Stomach (tissue), 9 donors: Measurements from ENCODE around the gene IFIH1. TPM values are rescaled to one million over a fixed set of nuclear protein-coding genes. Genes with fewer than 3 reads are reported as not detected.

Experiments
- DNase-seq, 2 donors: peaks; one replicate each; pipeline versions ENCODE4 v3.0.0 to v3.0.0-alpha.2; 2013 to 2019
- H3K27ac ChIP-seq, 5 donors: fragments of 200-600 bp in 4 of 5; sonication (generic) in 4 of 5; one replicate each; pipeline ENCODE4 v1.5.1; 2013 to 2019; ENCODE audit warnings: mild to moderate bottlenecking in 1 of 5, moderate library complexity in 1 of 5
- H3K27me3 ChIP-seq, 3 donors: fragments of 200-600 bp; sonication (generic); one replicate each; pipeline ENCODE4 v1.5.1; 2017 to 2019; ENCODE audit warnings: mixed run types in 1 of 3
- H3K36me3 ChIP-seq, 4 donors: fragments of 200-600 bp; sonication (generic); 1 replicate in 3 of 4; 2 replicates in 1 of 4; pipeline ENCODE4 v1.5.1; 2016 to 2019
- H3K4me1 ChIP-seq, 4 donors: fragments of 200-600 bp; sonication (generic); one replicate each; pipeline ENCODE4 v1.5.1; 2016 to 2019
- H3K4me3 ChIP-seq, 4 donors: fragments of 200-600 bp; sonication (generic) in 3 of 4; one replicate each; pipeline ENCODE4 v1.5.1; 2016 to 2019; ENCODE audit warnings: mild to moderate bottlenecking in 1 of 4
- H3K9me3 ChIP-seq, 4 donors: fragments of 200-600 bp; sonication (generic); one replicate each; pipeline ENCODE4 v1.5.1; 2016 to 2019
- CTCF ChIP-seq, 7 experiments: fragments of 450-650 bp in 4 of 7; fragments of 200-600 bp in 3 of 7; sonication (generic) in 3 of 7; IDR thresholded peaks; one replicate each; pipeline ENCODE4 v1.5.1; 2016 to 2019; ENCODE audit warnings: antibody characterized with exemption in 7 of 7, control low read depth in 2 of 7, mild to moderate bottlenecking in 1 of 7
- EP300 ChIP-seq: sonication (generic); formaldehyde crosslinking; IDR thresholded peaks from one replicate; pipeline ENCODE4 v1.6.1; 2017; ENCODE audit warnings: antibody characterized with exemption
- POLR2A ChIP-seq, 4 donors: fragments of 450-650 bp; IDR thresholded peaks; one replicate each; pipeline ENCODE4 v1.6.1; 2016; ENCODE audit warnings: antibody characterized with exemption in 4 of 4, control low read depth in 2 of 4, mild to moderate bottlenecking in 1 of 4, moderate library complexity in 1 of 4
- POLR2AphosphoS5 ChIP-seq, 3 donors: sonication (generic); formaldehyde crosslinking; IDR thresholded peaks; one replicate each; pipeline ENCODE4 v1.6.1; 2016; ENCODE audit warnings: antibody characterized with exemption in 3 of 3
- WGBS, 5 donors: extraction: QIAGEN DNeasy Blood & Tissue Kit in 3 of 5; methylation state at CpG; one replicate each; pipeline versions ENCODE4 v1.1.5 to v1.1.7; 2013 to 2018; 5-methylcytosine and 5-hydroxymethylcytosine counted together
- intact Hi-C: fragments of 100-400 bp; cut with DNase I; formaldehyde crosslinking; loops from one replicate; pipeline ENCODE4 v1.15.1; 2023; ENCODE audit warnings: low total_unique reads
- polyA plus RNA-seq, 3 donors: library from polyadenylated mRNA; stranded (reverse); fragments of 200-250 nt; gene quantifications; one replicate each; pipeline ENCODE4 v1.2.3, GENCODE V29; 2013
- total RNA-seq, 5 donors: library from RNA; depleted of rRNA; stranded (reverse); fragments of >200 nt; gene quantifications; one replicate each; pipeline versions ENCODE4 v1.1.0 to v1.2.3, GENCODE V29; 2014 to 2016
- donor health status: healthy with polysubstance abuse.
- donor health status: Bipolar disorder and iron deficiency.
- donor health status: healthy.

Gene IFIH1
- total and polyA plus RNA-seq, 8 donors: 2.6 to 37.5 (median 10.1) TPM

GRCh38 chr2:162226836-162227235 lies 91.6 kb downstream of the IFIH1 start:
- Histone ChIP-seq H3K27ac (no peak overlapping the region), H3K4me3 (no peak overlapping the region), H3K27me3 (no peaks in the 10 kb centered on the region), H3K9me3 (no peaks in the 10 kb centered on the region), H3K36me3 (no peaks in the 10 kb centered on the region), H3K4me1 (no peaks in the 10 kb centered on the region)
- DNase-seq: no peak
- intact Hi-C loops: no loop called here
- TF ChIP-seq CTCF (IDR thresholded peaks at IDR 0.05) (no peak), POLR2AphosphoS5 (IDR thresholded peaks at IDR 0.05) (no peak), POLR2A (IDR thresholded peaks at IDR 0.05) (no peak), EP300 (no peak)

- H3K4me3 ChIP-seq: no peak overlapping the region
- peak; percentile 71 to 79 for DNase-seq
- H3K9me3 ChIP-seq: no peaks in the 10 kb centered on the region
- H3K27me3 ChIP-seq: no peaks in the 10 kb centered on the region
- TF ChIP-seq CTCF (IDR thresholded peaks at IDR 0.05): peak in 5 of 7 experiments; percentile 83 to 91 (median 88)
- TF ChIP-seq POLR2AphosphoS5 (IDR thresholded peaks at IDR 0.05): peak in 1 of 3 donors; percentile 3
- no peak for TF ChIP-seq POLR2A (IDR thresholded peaks at IDR 0.05)
- WGBS, 5 donors: 31 to 52% (median 42%) methylated on average over 11 of the region's 11 CpGs
- intact Hi-C loops: loop anchor here (5.0 kb wide), 1 partner anchor 76 kb away; no protein-coding TSS in a partner anchor
- H3K4me1 ChIP-seq: peaks cover 0 to 5% (median 0%) of the 10 kb centered on the region in 4 donors
- no peaks in the 10 kb centered on the region for H3K36me3 ChIP-seq
- H3K27ac ChIP-seq: no peak overlapping the region
These were observed 97.4 kb downstream of the IFIH1 start for GRCh38 chr2:162221064-162221463.

- Histone ChIP-seq H3K27me3 (no peaks in the 10 kb centered on the region), H3K36me3 (no peaks in the 10 kb centered on the region), H3K9me3 (no peaks in the 10 kb centered on the region), H3K4me3 (no peak overlapping the region), H3K27ac (no peak overlapping the region), H3K4me1 (peaks cover 0 to 5% (median 0%) of the 10 kb centered on the region in 4 donors)
- intact Hi-C loops: loop anchor here (5.0 kb wide), 1 partner anchor 77 kb away; no protein-coding TSS in a partner anchor
- TF ChIP-seq POLR2A (IDR thresholded peaks at IDR 0.05) (no peak), POLR2AphosphoS5 (IDR thresholded peaks at IDR 0.05) (no peak), CTCF (IDR thresholded peaks at IDR 0.05) (no peak), EP300 (no peak)
- WGBS, 5 donors: 45 to 67% (median 61%) methylated on average over 1 of the region's 1 CpG
- DNase-seq: peak in 1 of 2 donors; percentile 21
These were observed 98.1 kb downstream of the IFIH1 start for GRCh38 chr2:162220368-162220767.

GRCh38 chr2:162219426-162219825 lies 99.1 kb downstream of the IFIH1 start:
- Histone ChIP-seq H3K27ac (no peak overlapping the region), H3K36me3 (no peaks in the 10 kb centered on the region), H3K27me3 (no peaks in the 10 kb centered on the region), H3K4me3 (no peak overlapping the region), H3K4me1 (peaks cover 0 to 5% (median 0%) of the 10 kb centered on the region in 4 donors), H3K9me3 (no peaks in the 10 kb centered on the region)
- DNase-seq: peak in 1 of 2 donors; percentile 32
- TF ChIP-seq EP300 (no peak), CTCF (IDR thresholded peaks at IDR 0.05) (no peak), POLR2AphosphoS5 (IDR thresholded peaks at IDR 0.05) (no peak), POLR2A (IDR thresholded peaks at IDR 0.05) (no peak)
- 62 to 76% (median 70%) methylated on average over 4 of the region's 4 CpGs for WGBS, 5 donors
- intact Hi-C loops: no loop called here
